ENCODE results near the gene DEPDC7. TPM values are rescaled to one million over a fixed set of nuclear protein-coding genes. Genes with fewer than 3 reads are reported as not detected.

The DEPDC7 gene
- total and polyA plus RNA-seq, 2 of the 8 experiments (the other 6 are each of a cell fraction or from before 2014, with no cell fraction given): 3.1 to 7.6 TPM

DNA sequence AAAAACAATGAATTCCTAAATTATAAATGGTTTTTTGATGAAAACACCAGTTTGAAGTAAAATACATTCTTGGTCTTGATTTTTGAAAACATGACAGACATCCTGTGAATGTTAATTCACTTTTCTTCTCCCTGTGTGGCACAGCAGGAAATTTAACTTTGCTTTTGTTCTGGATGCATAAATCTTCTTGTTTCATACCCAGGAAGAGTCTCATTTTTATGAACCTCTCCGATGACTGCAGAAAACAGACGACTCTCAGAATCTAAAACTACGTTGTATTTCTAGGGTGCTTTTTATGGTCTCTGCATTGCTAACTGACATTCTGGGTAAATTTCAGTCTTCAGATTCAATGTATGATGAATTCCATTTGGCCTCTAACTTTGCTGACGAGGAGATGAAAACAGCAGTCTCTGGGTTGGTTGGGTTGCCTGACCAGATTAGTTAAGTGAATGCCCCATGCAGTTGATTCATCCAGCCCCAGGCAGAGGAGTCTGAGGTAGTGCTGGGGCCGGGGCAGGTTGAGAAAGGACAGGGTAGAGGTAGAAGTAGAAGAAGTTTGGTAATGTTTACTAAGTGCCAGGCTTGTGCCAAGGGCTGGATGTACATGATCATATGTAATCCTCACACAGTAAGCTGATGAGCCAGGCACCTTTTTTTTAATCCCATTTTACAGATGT, 43.8 kb downstream of the DEPDC7 start:
- Histone ChIP-seq H2AK5ac (ENCODE audit: low read depth, low read length) (no peak overlapping the region), H3K79me1 (ENCODE audit: low read depth, low read length) (no peaks in the 10 kb centered on the region), H3K27me3 (replicated peaks in 1 of 4; ENCODE audit: control insufficient read depth in 3 of 4, extremely low read depth in 1 of 4, insufficient read depth in 3 of 4, low read length in 3 of 4) (no peaks in the 10 kb centered on the region), H3K79me2 (ENCODE audit: control insufficient read depth in 1 of 2, insufficient read depth in 2 of 2, low read length in 2 of 2) (no peaks in the 10 kb centered on the region), H2BK5ac (ENCODE audit: low read depth, low read length) (no peak overlapping the region), H4K5ac (ENCODE audit: insufficient read length, low read depth, low read length) (no peak overlapping the region), H3K4me2 (ENCODE audit: insufficient read depth in 1 of 2, low read depth in 2 of 2, low read length in 2 of 2) (no peak overlapping the region), H4K20me1 (replicated peaks in 1 of 2; ENCODE audit: control insufficient read depth in 1 of 2, insufficient read depth in 2 of 2, low read length in 2 of 2) (no peaks in the 10 kb centered on the region), H3K23me2 (ENCODE audit: low read depth, low read length) (no peaks in the 10 kb centered on the region), H3K4me3 (ENCODE audit: extremely low read depth in 1 of 4, insufficient read depth in 2 of 4, low read depth in 3 of 4, low read length in 4 of 4) (no peak overlapping the region), H3K18ac (ENCODE audit: extremely low read depth, low read length) (no peak overlapping the region), H3K4ac (replicated peaks; ENCODE audit: insufficient read length, low read depth, low read length) (no peak overlapping the region), H3K9ac (replicated peaks in 1 of 4; ENCODE audit: extremely low read depth in 1 of 4, low read depth in 3 of 4, low read length in 3 of 4) (no peak overlapping the region), H2BK12ac (ENCODE audit: low read depth, low read length) (no peak overlapping the region), H3K9me3 (ENCODE audit: insufficient read depth in 2 of 2, low read depth in 1 of 2, low read length in 1 of 2) (no peaks in the 10 kb centered on the region), H2BK20ac (ENCODE audit: low read length) (no peak overlapping the region), H2BK120ac (replicated peaks; ENCODE audit: low read depth, low read length) (no peak overlapping the region), H4K91ac (replicated peaks; ENCODE audit: insufficient read length, low read length) (no peak overlapping the region), H4K8ac (ENCODE audit: extremely low read depth, insufficient read depth, low read length) (no peak overlapping the region), H3K14ac (ENCODE audit: insufficient read length) (no peak overlapping the region), H2AFZ (ENCODE audit: low read length) (no peak overlapping the region), H3K56ac (replicated peaks; ENCODE audit: insufficient read length, low read depth, low read length) (no peak overlapping the region), H3K4me1 (replicated peaks in 1 of 4; ENCODE audit: control insufficient read depth in 3 of 4, insufficient read depth in 4 of 4, low read length in 3 of 4) (no peaks in the 10 kb centered on the region), H3K27ac (ENCODE audit: low read depth, low read length) (no peak overlapping the region), H3K36me3 (ENCODE audit: control insufficient read depth in 2 of 4, insufficient read depth in 4 of 4, low read length in 3 of 4) (peaks cover 3 to 32% (median 9%) of the 10 kb centered on the region in 4 experiments; a peak in 6 of 8 replicates), H2BK15ac (ENCODE audit: low read length) (no peak overlapping the region), H3K23ac (ENCODE audit: insufficient read length) (no peak overlapping the region)
- POLR2A ChIA-PET (ENCODE audit: partially characterized antibody): interaction anchor here (1.2 kb wide), 1 partner anchor 90 kb away, joined by 3 read pairs; no protein-coding TSS in a partner anchor
- DNase-seq (ENCODE audit: low read depth in 1 of 2, low spot score in 2 of 2) (no peak), FAIRE-seq (no peak)
- 95% methylated on average over 5 of the region's 5 CpGs; no CpG with 5 or more reads in 1 of the 2 experiments for WGBS, 2 experiments (ENCODE audit: extremely low coverage in 1 of 2, insufficient coverage in 1 of 2, insufficient read length in 1 of 2, insufficient replicate concordance in 2 of 2, low coverage in 1 of 2, low lambda C conversion rate in 2 of 2, missing lambda C conversion rate in 1 of 2)
- no peak for TF ChIP-seq TAF7 (optimal IDR thresholded peaks at IDR 0.05; ENCODE audit: borderline replicate concordance, low read depth, low read length)
- CTCF ChIA-PET (ENCODE audit: partially characterized antibody): interaction anchor here (0.6 to 1.6 kb wide), 2 partner anchors 95 to 100 kb away, joined by 3 read pairs; no protein-coding TSS in a partner anchor

All from H1 (cell line).